Kidney (tissue), 14 donors: ENCODE data around the gene RERE. TPM values are rescaled to one million over a fixed set of nuclear protein-coding genes. Genes with fewer than 3 reads are reported as not detected.

Experiments
- DNase-seq, 5 donors: peaks; one replicate each; pipeline ENCODE4 v3.0.0-alpha.2; 2013 to 2020
- FAIRE-seq: peaks from 2 replicates; lab custom pipeline; 2012; peaks lifted over from hg19 to GRCh38; lab: Jason Lieb, UNC
- H3K27ac ChIP-seq, 2 donors: one replicate each; pipeline ENCODE4 v1.7.0; 2013; ENCODE audit warnings: low read depth in 2 of 2, low read length in 2 of 2, inconsistent platforms in 1 of 2
- H3K27me3 ChIP-seq: one replicate; pipeline ENCODE4 v1.7.1; 2013; ENCODE audit warnings: low read length, inconsistent platforms; ENCODE audit not compliant: control insufficient read depth, insufficient read depth
- H3K36me3 ChIP-seq, 3 donors: one replicate each; pipeline versions ENCODE4 v1.7.0 to v1.7.1; 2013; ENCODE audit warnings: low read length in 3 of 3, control low read depth in 1 of 3, inconsistent platforms in 1 of 3; ENCODE audit not compliant: insufficient read depth in 3 of 3, control insufficient read depth in 2 of 3
- H3K4me1 ChIP-seq, 3 donors: one replicate each; pipeline versions ENCODE4 v1.7.0 to v1.7.1; 2013; ENCODE audit warnings: low read length in 3 of 3, inconsistent platforms in 1 of 3, low read depth in 1 of 3; ENCODE audit not compliant: control insufficient read depth in 2 of 3, insufficient read depth in 2 of 3
- H3K4me3 ChIP-seq, 3 donors: one replicate each; pipeline versions ENCODE4 v1.7.0 to v1.8.1; 2013; ENCODE audit warnings: low read length in 3 of 3, control low read depth in 1 of 3, inconsistent platforms in 1 of 3
- H3K9ac ChIP-seq, 3 donors: one replicate each; pipeline versions ENCODE4 v1.7.0 to v1.7.1; 2013; ENCODE audit warnings: low read length in 3 of 3, control low read depth in 1 of 3, inconsistent platforms in 1 of 3
- H3K9me3 ChIP-seq, 3 donors: one replicate each; pipeline versions ENCODE4 v1.7.0 to v1.7.1; 2013; ENCODE audit warnings: low read length in 3 of 3, control low read depth in 1 of 3, inconsistent platforms in 1 of 3; ENCODE audit not compliant: control insufficient read depth in 2 of 3, insufficient read depth in 1 of 3
- intact Hi-C: fragments of 100-400 bp; cut with DNase I; formaldehyde crosslinking; loops from one replicate; pipeline ENCODE4 v1.11.1; 2022
- polyA plus RNA-seq: library from polyadenylated mRNA; stranded (reverse); fragments of 350-450 nt; fragmentation: Illumina TruSeq; extraction: RNeasy Lipid Tissue Mini Kit (QIAGEN cat#74804); gene quantifications from one replicate; pipeline ENCODE4 v1.2.3, GENCODE V29; 2014; ENCODE audit warnings: low read depth, low replicate concordance; ENCODE audit not compliant: insufficient read depth
- total RNA-seq: library from RNA; stranded (reverse); fragmentation: NEBNext Ultra II Directional; extraction: Animal tissue kit (Norgen Biotek cat#: 25700); gene quantifications from one replicate; pipeline ENCODE4 v1.2.1, GENCODE V29; 2021
- TF ChIP-seq, protein P1 (sequence below): IDR thresholded peaks from 3 replicates; pipeline ENCODE4 v1.5.1; 2012; ENCODE audit warnings: mild to moderate bottlenecking, moderate library complexity, borderline replicate concordance; ENCODE audit not compliant: insufficient read depth; ENCODE audit errors: extremely low read depth
- donor health status: control.
- donor health status: control.
- donor health status: control.
- donor health status: control.
- donor health status: control.
- donor health status: DM: yes; HTN: yes; CAD: no.
- donor health status: Normal renal cell carcinoma (clear cell type).

RERE gene
- total and polyA plus RNA-seq, 2 donors from 2014 or later, result 37.2 to 176 TPM

DNA sequence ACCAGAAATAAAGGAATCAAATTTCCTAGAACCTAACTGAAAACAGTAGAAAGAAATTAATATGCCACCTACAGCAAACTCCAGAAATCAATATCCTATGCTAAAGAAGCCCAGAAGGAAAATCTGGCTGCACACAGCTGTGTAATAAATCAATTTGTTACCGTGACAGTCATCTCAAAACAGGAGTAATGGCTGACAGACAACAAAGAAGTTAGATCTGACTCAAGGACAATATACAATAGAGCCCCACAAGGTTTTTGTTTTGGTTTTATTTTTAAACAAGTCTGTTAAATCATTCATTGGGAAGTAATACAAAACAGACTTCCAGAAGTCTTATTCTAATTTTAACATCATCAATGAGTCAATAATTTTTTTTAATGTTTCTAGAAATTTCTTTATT lies 168.4 kb downstream of the RERE start:
- FAIRE-seq (no peak), DNase-seq (no peak)
- no peaks in the 10 kb centered on the region for H3K9me3 ChIP-seq
- H3K27me3 ChIP-seq, result no peaks in the 10 kb centered on the region
- peaks cover 0 to 2% (median 0%) of the 10 kb centered on the region in 3 donors for H3K36me3 ChIP-seq
- no peak overlapping the region for H3K9ac ChIP-seq
- H3K4me3 ChIP-seq, result no peak overlapping the region
- no peak overlapping the region for H3K27ac ChIP-seq
- intact Hi-C loops, result no loop called here
- H3K4me1 ChIP-seq, result peaks cover 0 to 7% (median 5%) of the 10 kb centered on the region in 3 donors
- TF ChIP-seq, protein P1, sequence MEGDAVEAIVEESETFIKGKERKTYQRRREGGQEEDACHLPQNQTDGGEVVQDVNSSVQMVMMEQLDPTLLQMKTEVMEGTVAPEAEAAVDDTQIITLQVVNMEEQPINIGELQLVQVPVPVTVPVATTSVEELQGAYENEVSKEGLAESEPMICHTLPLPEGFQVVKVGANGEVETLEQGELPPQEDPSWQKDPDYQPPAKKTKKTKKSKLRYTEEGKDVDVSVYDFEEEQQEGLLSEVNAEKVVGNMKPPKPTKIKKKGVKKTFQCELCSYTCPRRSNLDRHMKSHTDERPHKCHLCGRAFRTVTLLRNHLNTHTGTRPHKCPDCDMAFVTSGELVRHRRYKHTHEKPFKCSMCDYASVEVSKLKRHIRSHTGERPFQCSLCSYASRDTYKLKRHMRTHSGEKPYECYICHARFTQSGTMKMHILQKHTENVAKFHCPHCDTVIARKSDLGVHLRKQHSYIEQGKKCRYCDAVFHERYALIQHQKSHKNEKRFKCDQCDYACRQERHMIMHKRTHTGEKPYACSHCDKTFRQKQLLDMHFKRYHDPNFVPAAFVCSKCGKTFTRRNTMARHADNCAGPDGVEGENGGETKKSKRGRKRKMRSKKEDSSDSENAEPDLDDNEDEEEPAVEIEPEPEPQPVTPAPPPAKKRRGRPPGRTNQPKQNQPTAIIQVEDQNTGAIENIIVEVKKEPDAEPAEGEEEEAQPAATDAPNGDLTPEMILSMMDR, result no peak

DNA sequence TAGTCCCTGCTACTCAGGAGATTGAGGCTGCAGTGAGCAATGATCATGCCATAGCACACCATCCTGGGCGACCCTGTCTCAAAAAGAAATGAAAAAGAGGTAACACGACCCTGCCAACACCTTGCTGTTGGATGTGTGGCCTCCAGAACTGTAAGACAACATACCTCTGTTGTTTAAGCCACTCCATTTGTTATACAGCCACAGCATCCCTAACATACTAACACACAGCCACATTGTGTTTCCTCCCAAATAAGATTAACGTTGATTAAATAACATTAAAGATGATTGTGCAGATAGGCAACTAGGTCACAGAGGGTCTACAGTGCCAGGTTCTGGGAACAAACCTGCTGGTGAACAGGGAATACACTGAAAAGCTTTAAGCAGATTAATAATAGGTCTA lies 170.4 kb downstream of the RERE start:
- no peak for FAIRE-seq

DNA sequence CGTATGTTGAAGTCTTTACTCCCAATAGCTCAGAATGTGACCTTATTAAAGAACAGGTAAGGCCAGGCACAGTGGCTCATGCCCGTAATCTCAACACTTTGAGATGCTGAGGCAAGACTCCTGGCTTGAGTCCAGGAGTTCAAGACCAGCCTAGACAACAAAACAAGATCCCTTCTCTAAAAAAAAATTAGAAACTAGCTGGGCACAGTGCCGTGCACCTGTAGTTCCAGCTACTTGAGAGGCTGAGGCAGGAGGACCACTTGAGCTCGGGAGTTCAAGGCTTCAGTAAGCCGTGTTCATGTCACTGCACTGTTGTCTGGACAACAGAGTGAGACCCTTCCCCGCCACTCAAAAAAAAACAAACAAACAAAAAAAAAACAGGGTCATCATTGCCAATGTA lies 171.3 kb downstream of the RERE start:
- no peak for FAIRE-seq
- DNase-seq, result no peak
- Histone ChIP-seq H3K27me3 (no peaks in the 10 kb centered on the region), H3K27ac (no peak overlapping the region), H3K9me3 (no peaks in the 10 kb centered on the region), H3K4me1 (peaks cover 0 to 5% (median 0%) of the 10 kb centered on the region in 3 donors), H3K36me3 (peaks cover 0 to 2% (median 0%) of the 10 kb centered on the region in 3 donors), H3K9ac (no peak overlapping the region), H3K4me3 (no peak overlapping the region)
- TF ChIP-seq, protein P1, result no peak
- intact Hi-C loops, result no loop called here

More for the DNA sequence above, 170.4 kb downstream of the RERE start:
- Histone ChIP-seq H3K36me3 (peaks cover 0 to 2% (median 0%) of the 10 kb centered on the region in 3 donors), H3K27ac (no peak overlapping the region), H3K9me3 (no peaks in the 10 kb centered on the region), H3K9ac (no peak overlapping the region), H3K27me3 (no peaks in the 10 kb centered on the region), H3K4me3 (no peak overlapping the region), H3K4me1 (peaks cover 0 to 3% (median 0%) of the 10 kb centered on the region in 3 donors)
- DNase-seq, result no peak
- intact Hi-C loops, result no loop called here
- TF ChIP-seq, protein P1, result no peak
